Right lobe of liver (tissue), 6 donors: ENCODE measurements around the gene MED25. TPM values are rescaled to one million over a fixed set of nuclear protein-coding genes. Genes with fewer than 3 reads are reported as not detected.

Experiments
- ATAC-seq, 4 donors: fragments of 200-7000 bp; cut with Tn5 transposase; one replicate each; pipeline ENCODE4 v1.9.1; 2020; ENCODE audit warnings: mild to moderate bottlenecking in 4 of 4, moderate library complexity in 4 of 4
- DNase-seq, 3 donors: peaks; one replicate each; pipeline ENCODE4 v3.0.0-alpha.2; 2020
- H3K27ac ChIP-seq, 3 donors: fragments of 200-600 bp; one replicate each; pipeline ENCODE4 v1.8.0; 2022
- H3K27me3 ChIP-seq, 2 donors: fragments of 200-600 bp; one replicate each; pipeline ENCODE4 v1.8.0; 2022
- H3K36me3 ChIP-seq, 4 donors: fragments of 200-600 bp; sonication (generic) in 1 of 4; one replicate each; pipeline versions ENCODE4 v1.5.1 to v1.8.0; 2017 to 2022; ENCODE audit warnings: control low read depth in 1 of 4
- H3K4me1 ChIP-seq, 4 donors: fragments of 200-600 bp; sonication (generic) in 1 of 4; one replicate each; pipeline versions ENCODE4 v1.5.1 to v1.8.0; 2017 to 2022; ENCODE audit warnings: control low read depth in 1 of 4
- H3K4me3 ChIP-seq, 3 donors: fragments of 200-600 bp; one replicate each; pipeline ENCODE4 v1.8.0; 2022
- H3K9me3 ChIP-seq, 4 donors: fragments of 200-600 bp; sonication (generic) in 1 of 4; one replicate each; pipeline versions ENCODE4 v1.5.1 to v1.8.0; 2017 to 2022; ENCODE audit warnings: control low read depth in 1 of 4
- POLR2A ChIP-seq: fragments of 450-650 bp; IDR thresholded peaks from one replicate; pipeline ENCODE4 v1.6.1; 2017; ENCODE audit warnings: antibody characterized with exemption, mild to moderate bottlenecking
- whole genome bisulfite sequencing: methylation state at CpG from one replicate; pipeline ENCODE4 v1.1.6; 2018; ENCODE audit warnings: low coverage, low lambda C conversion rate; ENCODE audit not compliant: insufficient coverage; ENCODE audit errors: missing lambda C conversion rate; 5-methylcytosine and 5-hydroxymethylcytosine counted together
- intact Hi-C, 2 donors: fragments of 100-400 bp; cut with DNase I; formaldehyde crosslinking; loops; one replicate each; pipeline versions ENCODE4 v1.11.2 to v1.14.1; 2022
- total RNA-seq, 6 experiments: library from RNA; depleted of rRNA in 2 of 6; stranded (reverse); fragments of >200 nt in 2 of 6; fragmentation: NEBNext Ultra II Directional in 3 of 6; extraction: Animal tissue kit (Norgen Biotek cat#: 25700) in 3 of 6; gene quantifications; one replicate each; pipeline versions ENCODE4 v1.1.0 to v1.2.4, GENCODE V29; 2016 to 2023
- TF ChIP-seq, protein P1 (sequence below), 4 donors: fragments of 200-600 bp in 3 of 4; fragments of 450-650 bp in 1 of 4; IDR thresholded peaks; one replicate each; pipeline versions ENCODE4 v1.5.1 to v1.8.0; 2016 to 2022; ENCODE audit warnings: antibody characterized with exemption in 4 of 4, mild to moderate bottlenecking in 2 of 4
- donor health status: DM: no; HTN: yes; CAD: no.
- donor health status: DM: no; HTN: no; CAD: no.
- donor health status: DM: no; HTN: no; CAD: no.
- donor health status: DM: no; HTN: yes; CAD: no.
- donor health status: DM: no; HTN: yes; CAD: no.

MED25 gene
- total RNA-seq, 6 experiments from 2014 or later: 9.9 to 16.3 (median 11.8) TPM

DNA sequence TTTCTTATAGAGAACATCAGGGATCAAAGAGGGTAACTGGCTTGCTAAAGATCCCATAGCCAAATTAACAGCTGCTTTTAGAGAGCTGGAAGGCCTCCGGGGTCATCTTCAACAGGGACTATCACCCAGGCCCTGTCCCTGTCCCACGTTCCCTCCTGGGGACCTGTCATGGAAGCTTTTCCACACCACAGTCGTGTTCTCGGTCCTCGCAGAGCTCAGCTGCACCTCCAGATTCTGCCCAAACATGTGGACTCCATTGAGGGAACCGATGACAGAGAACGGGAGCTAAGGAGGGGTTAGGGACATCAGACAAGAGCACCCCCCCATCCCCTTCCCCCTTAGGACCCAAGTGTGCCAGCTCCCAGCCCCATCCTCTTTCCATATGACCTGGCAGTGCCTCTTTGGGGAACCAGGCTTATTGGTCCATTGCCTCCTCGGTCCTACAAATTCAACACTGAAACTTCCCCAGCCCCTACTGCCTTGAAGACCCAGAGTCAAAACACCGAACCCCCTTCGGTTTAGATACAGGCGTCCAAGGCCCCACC, 5.6 kb upstream of the MED25 start:
- intact Hi-C loops: no loop called here
- H3K4me3 ChIP-seq: peak overlapping the region; percentile 51 to 76 (median 56)
- 42% methylated on average over 6 of the region's 11 CpGs for WGBS
- DNase-seq (no peak), ATAC-seq (no peak)
- no peaks in the 10 kb centered on the region for H3K9me3 ChIP-seq
- TF ChIP-seq, protein P1, sequence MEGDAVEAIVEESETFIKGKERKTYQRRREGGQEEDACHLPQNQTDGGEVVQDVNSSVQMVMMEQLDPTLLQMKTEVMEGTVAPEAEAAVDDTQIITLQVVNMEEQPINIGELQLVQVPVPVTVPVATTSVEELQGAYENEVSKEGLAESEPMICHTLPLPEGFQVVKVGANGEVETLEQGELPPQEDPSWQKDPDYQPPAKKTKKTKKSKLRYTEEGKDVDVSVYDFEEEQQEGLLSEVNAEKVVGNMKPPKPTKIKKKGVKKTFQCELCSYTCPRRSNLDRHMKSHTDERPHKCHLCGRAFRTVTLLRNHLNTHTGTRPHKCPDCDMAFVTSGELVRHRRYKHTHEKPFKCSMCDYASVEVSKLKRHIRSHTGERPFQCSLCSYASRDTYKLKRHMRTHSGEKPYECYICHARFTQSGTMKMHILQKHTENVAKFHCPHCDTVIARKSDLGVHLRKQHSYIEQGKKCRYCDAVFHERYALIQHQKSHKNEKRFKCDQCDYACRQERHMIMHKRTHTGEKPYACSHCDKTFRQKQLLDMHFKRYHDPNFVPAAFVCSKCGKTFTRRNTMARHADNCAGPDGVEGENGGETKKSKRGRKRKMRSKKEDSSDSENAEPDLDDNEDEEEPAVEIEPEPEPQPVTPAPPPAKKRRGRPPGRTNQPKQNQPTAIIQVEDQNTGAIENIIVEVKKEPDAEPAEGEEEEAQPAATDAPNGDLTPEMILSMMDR (IDR thresholded peaks at IDR 0.05): no peak
- TF ChIP-seq POLR2A: no peak
- peaks cover 0 to 18% (median 3%) of the 10 kb centered on the region in 4 donors for H3K4me1 ChIP-seq
- H3K36me3 ChIP-seq: no peaks in the 10 kb centered on the region
- peak overlapping the region; percentile 27 to 66 (median 65) for H3K27ac ChIP-seq
- H3K27me3 ChIP-seq: no peaks in the 10 kb centered on the region

DNA sequence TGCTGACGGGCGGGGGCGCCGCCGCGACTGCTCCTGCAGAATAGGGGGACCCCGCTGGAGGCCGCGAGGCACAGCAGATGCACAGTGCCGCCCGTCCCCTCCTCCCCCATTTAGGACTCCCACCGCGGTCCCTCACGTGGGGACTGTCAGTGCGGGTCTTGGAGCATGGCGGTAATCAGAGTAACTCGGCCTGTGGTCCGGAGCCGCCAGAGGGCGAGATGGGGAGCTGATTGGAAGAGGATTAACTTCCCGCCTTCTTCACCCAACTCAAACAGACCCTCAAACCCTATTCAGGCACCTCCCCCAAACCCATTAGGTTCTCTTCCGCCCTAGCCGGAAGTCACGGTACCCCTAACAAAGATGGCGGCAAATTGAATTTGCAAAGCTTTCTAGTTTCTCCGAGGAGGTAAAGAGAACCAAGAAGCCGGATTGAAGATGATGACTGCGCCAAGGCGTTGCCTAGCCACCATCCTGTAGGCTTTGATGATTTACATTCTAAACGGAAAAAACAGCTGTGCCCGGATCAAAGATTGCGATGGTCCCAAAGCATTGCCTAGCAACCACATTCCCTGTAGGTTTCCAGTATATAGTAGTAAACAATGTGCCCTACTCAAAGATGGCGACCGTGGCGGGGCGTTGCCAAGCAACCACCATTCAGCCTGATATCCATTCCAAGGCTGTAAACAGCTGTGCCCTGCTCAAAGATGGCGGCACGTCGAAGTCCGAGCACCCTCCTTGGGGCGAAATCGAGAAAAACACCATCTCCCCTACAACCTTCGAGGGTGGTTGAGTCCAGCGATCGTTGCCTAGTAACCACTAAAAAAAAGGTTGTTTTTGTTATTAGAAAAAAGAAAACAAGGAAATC, 4.9 kb upstream of the MED25 start, which contains the start of gene FUZ:
Gene FUZ, minus strand, starts transcription at position 296 of the 865 bp plus-strand sequence. Its CDS starts 186 bp downstream, at position 110.
- Histone ChIP-seq H3K4me1 (peaks cover 0 to 18% (median 3%) of the 10 kb centered on the region in 4 donors), H3K27me3 (no peaks in the 10 kb centered on the region), H3K9me3 (no peaks in the 10 kb centered on the region), H3K27ac (peak within 1 kb of the TSS; percentile 27 to 66 (median 65)), H3K36me3 (no peaks in the 10 kb centered on the region), H3K4me3 (peak within 1 kb of the TSS; percentile 51 to 76 (median 56))
- intact Hi-C loops: no loop called here
- peak; percentile 94 to 97 (median 94) for DNase-seq
- peak; percentile 63 to 72 (median 66) for ATAC-seq
- WGBS: 0% methylated on average over 29 of the region's 45 CpGs
- TF ChIP-seq POLR2A: no peak
- TF ChIP-seq, protein P1 (IDR thresholded peaks at IDR 0.05): peak in 3 of 4 donors; percentile 16 to 23 (median 18)

DNA sequence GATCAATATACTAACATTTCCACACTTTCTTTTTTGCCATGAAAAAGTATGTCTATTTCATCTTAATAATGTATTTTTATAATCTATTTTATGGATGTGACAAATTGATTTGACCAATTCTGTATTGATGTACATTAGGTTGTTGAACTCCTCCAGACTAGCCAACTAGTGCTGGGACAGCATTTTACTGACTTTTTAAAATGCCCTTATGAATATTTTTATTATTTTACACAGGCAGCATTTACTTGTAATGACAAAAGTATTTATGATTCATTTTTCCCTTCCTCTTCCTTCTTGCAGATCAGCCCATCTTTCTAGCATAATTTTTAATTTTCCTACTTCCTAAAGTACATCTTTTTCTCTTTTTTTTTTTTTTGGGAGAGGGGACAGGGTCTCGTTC, 4.1 kb upstream of the MED25 start:
- H3K4me3 ChIP-seq: peak overlapping the region in 1 of 3 donors; percentile 76
- no peak for DNase-seq
- intact Hi-C loops: no loop called here
- TF ChIP-seq POLR2A: no peak
- TF ChIP-seq, protein P1 (IDR thresholded peaks at IDR 0.05): no peak
- WGBS: 75% methylated on average over 1 of the region's 1 CpG
- H3K27ac ChIP-seq: peak overlapping the region in 1 of 3 donors; percentile 65
- H3K4me1 ChIP-seq: peaks cover 0 to 20% (median 3%) of the 10 kb centered on the region in 4 donors
- H3K27me3 ChIP-seq: no peaks in the 10 kb centered on the region
- ATAC-seq: no peak
- no peaks in the 10 kb centered on the region for H3K36me3 ChIP-seq
- H3K9me3 ChIP-seq: no peaks in the 10 kb centered on the region

DNA sequence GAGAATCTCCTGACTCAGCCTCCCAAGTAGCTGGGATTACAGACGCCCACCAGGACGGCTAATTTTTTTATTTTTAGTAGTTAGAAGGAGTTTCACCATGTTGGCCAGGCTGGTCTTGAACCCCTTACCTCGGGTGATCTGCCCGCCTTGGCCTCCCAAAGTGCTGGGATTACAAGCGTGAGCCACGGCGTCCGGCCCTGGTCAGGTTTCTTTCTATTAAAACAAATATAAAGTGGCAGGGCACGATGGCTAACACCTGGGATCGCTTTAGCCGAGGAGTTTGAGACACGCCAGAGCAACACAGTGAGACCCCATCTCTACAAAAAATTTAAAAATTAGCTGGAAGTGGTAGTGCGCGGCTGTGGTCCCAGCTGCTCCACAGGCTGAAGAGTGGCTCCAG, 1.5 kb upstream of the MED25 start:
- DNase-seq (no peak), ATAC-seq (no peak)
- Histone ChIP-seq H3K36me3 (no peaks in the 10 kb centered on the region), H3K4me1 (peaks cover 0 to 13% (median 0%) of the 10 kb centered on the region in 4 donors), H3K27ac (peak overlapping the region in 2 of 3 donors; percentile 94 to 98), H3K27me3 (no peaks in the 10 kb centered on the region), H3K4me3 (no peak overlapping the region), H3K9me3 (no peaks in the 10 kb centered on the region)
- TF ChIP-seq, protein P1 (IDR thresholded peaks at IDR 0.05): no peak
- TF ChIP-seq POLR2A: no peak
- 77% methylated on average over 11 of the region's 14 CpGs for WGBS
- intact Hi-C loops: no loop called here
